IMR-90 (cell line): Measurements from ENCODE around the gene MRM1. TPM values are rescaled to one million over a fixed set of nuclear protein-coding genes. Genes with fewer than 3 reads are reported as not detected.

Source experiments
- ATAC-seq: fragments of 200-7000 bp; cut with Tn5 transposase; 2 replicates; pipeline ENCODE4 v1.9.1; 2020; ENCODE audit warnings: low read depth, mild to moderate bottlenecking, moderate library complexity
- BruUV-seq: library from RNA; stranded (reverse); fragments of 400-500 nt; replicated peaks from 2 replicates; lab custom pipeline; 2021; lab: Mats Ljungman, UMichigan
- CTCF ChIA-PET: fragments of 300-600 bp; formaldehyde crosslinking; extraction: SDS; loops from one replicate; lab custom pipeline; 2021; ENCODE audit warnings: antibody characterized with exemption; lab: Yijun Ruan, JAX
- POLR2A ChIA-PET: fragments of 300-600 bp; sonication (Branson Sonifier 250); formaldehyde crosslinking; loops from one replicate; lab custom pipeline; 2022; ENCODE audit warnings: antibody characterized with exemption; ENCODE audit not compliant: unreplicated experiment; lab: Charles Lee
- DNase-seq: peaks from one replicate; pipeline ENCODE4 v3.0.0; 2013
- H2AFZ ChIP-seq: replicated peaks from 2 replicates; pipeline ENCODE3; 2013; ENCODE audit warnings: low read length, mild to moderate bottlenecking; ENCODE audit not compliant: poor library complexity
- H2AK5ac ChIP-seq: 2 replicates; pipeline ENCODE4 v1.6.1; 2013; ENCODE audit warnings: low read depth, low read length, inconsistent platforms
- H2AK9ac ChIP-seq: replicated peaks from 2 replicates; pipeline ENCODE3; 2013; ENCODE audit warnings: mild to moderate bottlenecking, low read depth, low read length, moderate library complexity; ENCODE audit not compliant: poor library complexity
- H2BK120ac ChIP-seq: 2 replicates; pipeline ENCODE4 v1.6.1; 2013; ENCODE audit warnings: low read depth, low read length, inconsistent platforms
- H2BK15ac ChIP-seq: 3 replicates; pipeline ENCODE4 v1.6.1; 2013; ENCODE audit warnings: low read depth, low read length, inconsistent platforms
- H2BK20ac ChIP-seq: 2 replicates; pipeline ENCODE4 v1.6.1; 2013; ENCODE audit warnings: low read depth, mild to moderate bottlenecking, inconsistent platforms, low read length, moderate library complexity
- H2BK5ac ChIP-seq: 2 replicates; pipeline ENCODE4 v1.6.1; 2013; ENCODE audit warnings: mild to moderate bottlenecking, low read depth, low read length, inconsistent platforms; ENCODE audit not compliant: poor library complexity, severe bottlenecking
- H3K14ac ChIP-seq: replicated peaks from 2 replicates; pipeline ENCODE4 v1.6.1; 2013; ENCODE audit warnings: low read depth, low read length, inconsistent platforms
- H3K18ac ChIP-seq: 2 replicates; pipeline ENCODE4 v1.6.1; 2013; ENCODE audit warnings: low read depth, low read length, control low read depth
- H3K23ac ChIP-seq: 2 replicates; pipeline ENCODE4 v1.6.1; 2013; ENCODE audit warnings: low read depth, low read length, inconsistent platforms
- H3K27ac ChIP-seq: 2 replicates; pipeline ENCODE4 v1.5.1; 2013; ENCODE audit warnings: mild to moderate bottlenecking, control low read depth, low read length; ENCODE audit not compliant: insufficient read depth
- H3K27me3 ChIP-seq: 2 replicates; pipeline ENCODE4 v1.6.1; 2013; ENCODE audit warnings: low read length; ENCODE audit not compliant: control insufficient read depth, insufficient read depth
- H3K36me3 ChIP-seq: 2 replicates; pipeline ENCODE4 v1.6.1; 2013; ENCODE audit warnings: low read length, mixed read lengths; ENCODE audit not compliant: control insufficient read depth, insufficient read depth
- H3K4ac ChIP-seq: 2 replicates; pipeline ENCODE4 v1.6.1; 2013; ENCODE audit warnings: low read depth, low read length, inconsistent platforms
- H3K4me1 ChIP-seq: 2 replicates; pipeline ENCODE4 v1.6.1; 2013; ENCODE audit warnings: low read length, mixed read lengths; ENCODE audit not compliant: control insufficient read depth, insufficient read depth
- H3K4me2 ChIP-seq: 2 replicates; pipeline ENCODE4 v1.6.1; 2013; ENCODE audit warnings: low read depth, mild to moderate bottlenecking, control low read depth, low read length, moderate library complexity
- H3K4me3 ChIP-seq: 2 replicates; pipeline ENCODE4 v1.5.1; 2013; ENCODE audit warnings: low read depth, mild to moderate bottlenecking, control low read depth, low read length, moderate library complexity; ENCODE audit not compliant: insufficient read depth
- H3K56ac ChIP-seq: 2 replicates; pipeline ENCODE4 v1.6.1; 2013; ENCODE audit warnings: low read length, inconsistent platforms; ENCODE audit not compliant: insufficient read depth; ENCODE audit errors: extremely low read depth
- H3K79me1 ChIP-seq, 2 experiments: 2 replicates each; pipeline ENCODE4 v1.6.1; 2013; ENCODE audit warnings: low read length in 2 of 2, inconsistent platforms in 1 of 2, low read depth in 1 of 2
- H3K9ac ChIP-seq: 2 replicates; pipeline ENCODE4 v1.6.1; 2013; ENCODE audit warnings: low read depth, low read length, control low read depth
- H3K9me1 ChIP-seq: 2 replicates; pipeline ENCODE4 v1.6.1; 2013; ENCODE audit warnings: low read length, inconsistent platforms; ENCODE audit not compliant: insufficient read depth
- H3K9me3 ChIP-seq: 2 replicates; pipeline ENCODE4 v1.6.1; 2013; ENCODE audit warnings: low read length; ENCODE audit not compliant: control insufficient read depth, insufficient read depth
- H4K20me1 ChIP-seq: 2 replicates; pipeline ENCODE4 v1.6.1; 2013; ENCODE audit warnings: low read length, inconsistent platforms; ENCODE audit not compliant: insufficient read depth
- H4K5ac ChIP-seq: 2 replicates; pipeline ENCODE4 v1.6.1; 2013; ENCODE audit warnings: mild to moderate bottlenecking, low read depth, low read length, control low read depth
- H4K8ac ChIP-seq, 2 experiments: 2 replicates each; pipeline ENCODE4 v1.6.1; 2013; ENCODE audit warnings: low read depth in 2 of 2, low read length in 2 of 2, control low read depth in 1 of 2, inconsistent platforms in 1 of 2
- H4K91ac ChIP-seq: 2 replicates; pipeline ENCODE4 v1.6.1; 2013; ENCODE audit warnings: low read depth, low read length, inconsistent platforms; ENCODE audit not compliant: insufficient read depth
- BHLHE40 ChIP-seq: fragments of 150-350 bp; IDR thresholded peaks from 2 replicates; pipeline ENCODE4 v1.6.1; 2016; ENCODE audit warnings: mild to moderate bottlenecking, low read depth, low read length
- CEBPB ChIP-seq: IDR thresholded peaks from 2 replicates; pipeline ENCODE4 v1.6.1; 2012; ENCODE audit warnings: low read depth, low read length, improper control_type of control experiment
- CHD1 ChIP-seq: IDR thresholded peaks from 2 replicates; pipeline ENCODE4 v1.6.1; 2012; ENCODE audit warnings: low read depth, low read length, improper control_type of control experiment
- CTCF ChIP-seq: conservative IDR thresholded peaks from 2 replicates; pipeline ENCODE4 v1.5.1; 2012; ENCODE audit warnings: mild to moderate bottlenecking, low read depth, low read length, improper control_type of control experiment
- ELK1 ChIP-seq: fragments of 150-350 bp; IDR thresholded peaks from 2 replicates; pipeline ENCODE4 v1.6.1; 2016; ENCODE audit warnings: low read depth, mild to moderate bottlenecking, low read length, moderate library complexity, borderline replicate concordance
- FOS ChIP-seq: fragments of 150-350 bp; IDR thresholded peaks from 2 replicates; pipeline ENCODE4 v1.6.1; 2016; ENCODE audit warnings: low read depth, low read length
- MAFK ChIP-seq: IDR thresholded peaks from 2 replicates; pipeline ENCODE4 v1.6.1; 2012; ENCODE audit warnings: low read depth, low read length, improper control_type of control experiment
- MAZ ChIP-seq: IDR thresholded peaks from 2 replicates; pipeline ENCODE4 v1.6.1; 2012; ENCODE audit warnings: low read depth, mild to moderate bottlenecking, low read length, improper control_type of control experiment, moderate library complexity, borderline replicate concordance
- MXI1 ChIP-seq: IDR thresholded peaks from 2 replicates; pipeline ENCODE4 v1.6.1; 2012; ENCODE audit warnings: low read depth, mild to moderate bottlenecking, low read length, moderate library complexity, borderline replicate concordance
- NFE2L2 ChIP-seq: fragments of 150-350 bp; IDR thresholded peaks from 2 replicates; pipeline ENCODE4 v1.6.1; 2016; ENCODE audit warnings: low read depth, mild to moderate bottlenecking, low read length
- POLR2A ChIP-seq: IDR thresholded peaks from 2 replicates; pipeline ENCODE4 v1.6.1; 2012; ENCODE audit warnings: mild to moderate bottlenecking, low read depth, low read length
- RAD21 ChIP-seq: IDR thresholded peaks from 2 replicates; pipeline ENCODE4 v1.6.1; 2012; ENCODE audit warnings: low read length, improper control_type of control experiment
- RCOR1 ChIP-seq: IDR thresholded peaks from 2 replicates; pipeline ENCODE4 v1.6.1; 2012; ENCODE audit warnings: mild to moderate bottlenecking, low read length, improper control_type of control experiment; ENCODE audit not compliant: insufficient replicate concordance
- RFX5 ChIP-seq: IDR thresholded peaks from 2 replicates; pipeline ENCODE4 v1.8.0; 2012; ENCODE audit warnings: low read depth, mild to moderate bottlenecking, low read length, moderate library complexity
- SMC3 ChIP-seq: fragments of 150-350 bp; IDR thresholded peaks from 2 replicates; pipeline ENCODE4 v1.6.1; 2016; ENCODE audit warnings: low read depth, mild to moderate bottlenecking, antibody characterized with exemption, low read length, moderate library complexity
- WGBS, 2 experiments: methylation state at CpG; one replicate each; pipeline versions ENCODE4 v1.1.5 to v1.1.7; 2013; ENCODE audit warnings: missing lambda C conversion rate in 2 of 2; ENCODE audit not compliant: insufficient read length in 1 of 2; ENCODE audit errors: extremely low coverage in 2 of 2; 5-methylcytosine and 5-hydroxymethylcytosine counted together
- dilution Hi-C: fragments of 300-500 bp; cut with HindIII; formaldehyde crosslinking; loops from one replicate; pipeline ENCODE4 v1.14.3; 2018; ENCODE audit warnings: low sequenced_read_pairs; ENCODE audit not compliant: unreplicated experiment
- in situ Hi-C: fragments of 300-500 bp; cut with MboI; formaldehyde crosslinking; loops from 3 replicates; pipeline ENCODE4 v1.14.3; 2019; ENCODE audit warnings: low sequenced_read_pairs, inconsistent platforms, mixed read lengths
- intact Hi-C: fragments of 100-400 bp; cut with micrococcal nuclease; formaldehyde crosslinking; loops from 2 replicates; pipeline ENCODE4 v1.10.0; 2022
- polyA plus RNA-seq, 3 experiments: library from polyadenylated mRNA; depleted of rRNA; stranded (reverse); fragments of >200 nt; gene quantifications; 2 replicates each; pipeline ENCODE4 v1.2.3, GENCODE V29; 2012; ENCODE audit warnings: low replicate concordance in 1 of 3
- total RNA-seq: library from RNA; depleted of rRNA; stranded (reverse); fragments of >200 nt; gene quantifications from 2 replicates; pipeline ENCODE4 v1.2.3, GENCODE V29; 2012

Gene MRM1
- total and polyA plus RNA-seq, 2 of the 4 experiments (the other 2 are of a cell fraction): 2.2 to 5.3 TPM

GRCh38 chr17:36657763-36658490 lies 56.5 kb downstream of the MRM1 start:
- Histone ChIP-seq H3K4ac (no peak overlapping the region), H3K27ac (no peak overlapping the region), H3K4me1 (no peaks in the 10 kb centered on the region), H4K20me1 (no peaks in the 10 kb centered on the region), H3K4me2 (no peak overlapping the region; the same call in 1 of the 2 replicates), H4K91ac (no peak overlapping the region), H3K9ac (no peak overlapping the region), H2BK120ac (no peak overlapping the region), H2AK5ac (no peak overlapping the region), H3K4me3 (no peak overlapping the region), H3K14ac (no peak overlapping the region), H3K36me3 (no peaks in the 10 kb centered on the region), H3K27me3 (peaks cover 73% of the 10 kb centered on the region), H2BK20ac (no peak overlapping the region), H3K18ac (no peak overlapping the region), H2BK5ac (no peak overlapping the region), H3K23ac (no peak overlapping the region), H3K79me1 (no peaks in the 10 kb centered on the region), H3K56ac (no peak overlapping the region), H4K5ac (no peak overlapping the region), H2AFZ (peak overlapping the region; percentile 43), H4K8ac (no peak overlapping the region), H2AK9ac (no peak overlapping the region), H2BK15ac (no peak overlapping the region), H3K9me3 (no peaks in the 10 kb centered on the region), H3K9me1 (peaks cover 3% of the 10 kb centered on the region; the same call in 1 of the 2 replicates)
- no peak for ATAC-seq
- dilution Hi-C loops: no loop called here
- DNase-seq: no peak
- ChIA-PET POLR2A (interaction anchor here (0.6 kb wide), 1 partner anchor 42 kb away, joined by 3 read pairs; no protein-coding TSS in a partner anchor), CTCF (no interaction called here)
- WGBS, 2 experiments: 7% methylated on average over 14 of the region's 57 CpGs; no CpG with 5 or more reads in 1 of the 2 experiments
- in situ Hi-C loops: no loop called here
- intact Hi-C loops: no loop called here
- no TSS peak for BruUV-seq
- TF ChIP-seq FOS (no peak), RAD21 (no peak), MXI1 (no peak), POLR2A (no peak), SMC3 (no peak), MAFK (no peak), MAZ (no peak; the same call in 1 of the 2 replicates), CHD1 (no peak), CEBPB (no peak), BHLHE40 (no peak), CTCF (no peak), NFE2L2 (no peak), RFX5 (no peak), RCOR1 (no peak), ELK1 (no peak)
